ENCODE results near the gene GPR183. TPM values are rescaled to one million over a fixed set of nuclear protein-coding genes. Genes with fewer than 3 reads are reported as not detected.

GPR183 gene
- total RNA-seq, 1 donor from 2014 or later: 7.9 TPM

Small RNAs within 50 kb of the gene (small RNA-seq; reads per million reads assigned to genes)
- gene MIR623 (ENCODE audit: low replicate concordance): not detected

Other genes starting within 250 kb of the GPR183 start
- 79.1 TPM for gene UBAC2, start 106.5 kb downstream of the GPR183 start, total RNA-seq
- gene GPR18, start 49.0 kb downstream of the GPR183 start, total RNA-seq: not detected
- gene TM9SF2, start 194.1 kb upstream of the GPR183 start, total RNA-seq: 132 TPM